ENCODE measurements around the gene RNF224.

GRCh38 chr9:137250329-137251193 lies 23.3 kb downstream of the RNF224 start:
- TF ChIP-seq, protein P1, sequence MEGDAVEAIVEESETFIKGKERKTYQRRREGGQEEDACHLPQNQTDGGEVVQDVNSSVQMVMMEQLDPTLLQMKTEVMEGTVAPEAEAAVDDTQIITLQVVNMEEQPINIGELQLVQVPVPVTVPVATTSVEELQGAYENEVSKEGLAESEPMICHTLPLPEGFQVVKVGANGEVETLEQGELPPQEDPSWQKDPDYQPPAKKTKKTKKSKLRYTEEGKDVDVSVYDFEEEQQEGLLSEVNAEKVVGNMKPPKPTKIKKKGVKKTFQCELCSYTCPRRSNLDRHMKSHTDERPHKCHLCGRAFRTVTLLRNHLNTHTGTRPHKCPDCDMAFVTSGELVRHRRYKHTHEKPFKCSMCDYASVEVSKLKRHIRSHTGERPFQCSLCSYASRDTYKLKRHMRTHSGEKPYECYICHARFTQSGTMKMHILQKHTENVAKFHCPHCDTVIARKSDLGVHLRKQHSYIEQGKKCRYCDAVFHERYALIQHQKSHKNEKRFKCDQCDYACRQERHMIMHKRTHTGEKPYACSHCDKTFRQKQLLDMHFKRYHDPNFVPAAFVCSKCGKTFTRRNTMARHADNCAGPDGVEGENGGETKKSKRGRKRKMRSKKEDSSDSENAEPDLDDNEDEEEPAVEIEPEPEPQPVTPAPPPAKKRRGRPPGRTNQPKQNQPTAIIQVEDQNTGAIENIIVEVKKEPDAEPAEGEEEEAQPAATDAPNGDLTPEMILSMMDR (IDR thresholded peaks at IDR 0.05), result no peak
- TF ChIP-seq ZBTB33 (IDR thresholded peaks at IDR 0.05; ENCODE audit: borderline replicate concordance, low read depth) (no peak), FOXM1 (IDR thresholded peaks at IDR 0.05; ENCODE audit: low read depth) (no peak), RAD21 (IDR thresholded peaks at IDR 0.05; ENCODE audit: low read length) (no peak)

All from SK-N-SH (cell line).